Activated naive CD8-positive, alpha-beta T cell (primary cell): Measurements from ENCODE around the gene GRB10.

Source experiments
- H3K27ac Mint-ChIP-seq: one replicate; pipeline ENCODE4 v1.8.0; 2021; ENCODE audit warnings: mixed read lengths
- H3K27me3 Mint-ChIP-seq: one replicate; pipeline ENCODE4 v1.8.0; 2021; ENCODE audit warnings: mixed read lengths
- H3K36me3 Mint-ChIP-seq: one replicate; pipeline ENCODE4 v1.8.0; 2021; ENCODE audit warnings: mixed read lengths
- H3K4me1 Mint-ChIP-seq: one replicate; pipeline ENCODE4 v1.8.0; 2021; ENCODE audit warnings: low read depth, mixed read lengths
- H3K4me3 Mint-ChIP-seq: one replicate; pipeline ENCODE4 v1.8.0; 2021; ENCODE audit warnings: mild to moderate bottlenecking, mixed read lengths
- H3K9me3 Mint-ChIP-seq: one replicate; pipeline ENCODE4 v1.8.0; 2021; ENCODE audit warnings: low read depth, mixed read lengths

Gene GRB10

GRCh38 chr7:50812841-50813475, 30.3 kb upstream of the GRB10 start:
- Mint-ChIP-seq H3K4me1 (no peaks in the 10 kb centered on the region), H3K9me3 (no peaks in the 10 kb centered on the region), H3K36me3 (peaks cover 2% of the 10 kb centered on the region), H3K4me3 (no peak overlapping the region), H3K27ac (no peak overlapping the region), H3K27me3 (peaks cover 2% of the 10 kb centered on the region)

- Mint-ChIP-seq H3K27me3 (peaks cover 2% of the 10 kb centered on the region), H3K27ac (no peak overlapping the region), H3K36me3 (peaks cover 2% of the 10 kb centered on the region), H3K4me3 (no peak overlapping the region), H3K9me3 (no peaks in the 10 kb centered on the region), H3K4me1 (no peaks in the 10 kb centered on the region)
Observed at GRCh38 chr7:50812094-50812493, 29.4 kb upstream of the GRB10 start.

DNA sequence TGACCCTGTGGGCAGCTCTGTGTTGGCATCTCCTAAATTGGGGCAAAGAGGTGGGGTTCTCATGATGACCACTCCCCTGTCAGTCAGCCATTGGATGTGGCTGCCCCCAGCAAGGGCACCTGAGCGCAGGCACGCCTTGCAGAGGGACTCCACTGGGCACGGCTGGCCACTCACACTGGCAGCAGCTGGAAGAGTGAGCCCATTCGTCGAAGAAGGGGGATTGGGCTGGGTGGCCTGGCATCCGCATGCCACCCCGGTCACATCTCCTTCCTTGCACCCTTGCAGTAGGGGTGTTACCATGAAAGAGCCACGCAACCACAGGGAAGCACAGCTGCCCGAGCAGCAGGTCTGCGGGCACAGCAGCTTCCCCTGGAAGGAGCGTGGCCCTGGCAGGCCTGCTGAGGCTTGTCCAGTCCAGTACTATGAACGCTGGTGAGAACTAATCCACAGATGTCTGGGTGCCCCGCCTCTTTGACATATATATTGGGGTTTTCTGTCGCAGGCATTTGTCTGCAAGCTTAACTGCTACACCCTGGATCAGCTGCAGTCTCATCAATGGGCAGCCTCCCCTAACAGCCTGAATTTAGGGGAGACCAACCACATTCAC, 25.7 kb upstream of the GRB10 start:
- no peak overlapping the region for H3K4me3 Mint-ChIP-seq
- H3K27me3 Mint-ChIP-seq, result no peaks in the 10 kb centered on the region
- no peak overlapping the region for H3K27ac Mint-ChIP-seq
- no peaks in the 10 kb centered on the region for H3K36me3 Mint-ChIP-seq
- no peaks in the 10 kb centered on the region for H3K9me3 Mint-ChIP-seq
- peaks cover 4% of the 10 kb centered on the region for H3K4me1 Mint-ChIP-seq

DNA sequence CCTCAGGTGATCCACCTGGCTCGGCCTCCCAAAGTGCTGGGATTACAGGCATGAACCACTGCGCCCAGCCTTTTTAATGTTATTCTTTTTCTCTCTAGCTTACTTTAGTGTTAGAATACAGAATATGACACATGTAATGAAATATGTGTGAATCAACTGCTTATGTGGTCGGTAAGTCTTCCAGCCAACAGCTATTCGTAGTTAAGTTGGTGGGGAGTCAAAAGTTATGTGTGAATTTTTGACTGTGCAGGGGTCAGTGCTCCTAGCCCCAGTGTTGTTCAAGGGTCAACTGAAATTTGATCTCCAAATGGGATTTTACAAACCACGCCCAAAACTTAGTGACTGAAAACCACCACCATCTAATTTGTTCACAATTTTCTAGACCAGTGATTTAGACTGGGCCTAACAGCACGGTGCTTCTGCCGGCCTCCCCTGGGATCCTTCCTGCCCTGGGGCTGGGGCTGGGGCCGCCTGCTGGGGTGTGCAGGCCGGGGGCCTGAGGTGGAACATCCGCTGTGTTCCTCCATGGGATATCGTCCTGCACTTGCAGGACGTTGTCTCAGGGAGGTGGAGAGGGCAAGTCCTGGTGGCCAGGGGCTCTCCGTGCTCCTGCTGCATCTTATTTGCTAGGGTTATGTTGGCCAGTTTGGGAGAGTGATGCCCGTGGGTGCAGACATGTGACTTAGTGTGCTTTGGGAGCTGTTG, 24.5 kb upstream of the GRB10 start:
- Mint-ChIP-seq H3K4me1 (peaks cover 4% of the 10 kb centered on the region), H3K9me3 (no peaks in the 10 kb centered on the region), H3K36me3 (no peaks in the 10 kb centered on the region), H3K4me3 (no peak overlapping the region), H3K27ac (no peak overlapping the region), H3K27me3 (no peaks in the 10 kb centered on the region)

GRCh38 chr7:50806143-50806542, 23.4 kb upstream of the GRB10 start:
- Mint-ChIP-seq H3K36me3 (no peaks in the 10 kb centered on the region), H3K4me1 (peaks cover 4% of the 10 kb centered on the region), H3K27me3 (peaks cover 3% of the 10 kb centered on the region), H3K9me3 (no peaks in the 10 kb centered on the region), H3K27ac (no peak overlapping the region), H3K4me3 (no peak overlapping the region)

GRCh38 chr7:50805447-50806125, 22.9 kb upstream of the GRB10 start:
- no peaks in the 10 kb centered on the region for H3K36me3 Mint-ChIP-seq
- no peaks in the 10 kb centered on the region for H3K9me3 Mint-ChIP-seq
- H3K4me3 Mint-ChIP-seq, result no peak overlapping the region
- no peak overlapping the region for H3K27ac Mint-ChIP-seq
- peaks cover 3% of the 10 kb centered on the region for H3K27me3 Mint-ChIP-seq
- H3K4me1 Mint-ChIP-seq, result peaks cover 4% of the 10 kb centered on the region

DNA sequence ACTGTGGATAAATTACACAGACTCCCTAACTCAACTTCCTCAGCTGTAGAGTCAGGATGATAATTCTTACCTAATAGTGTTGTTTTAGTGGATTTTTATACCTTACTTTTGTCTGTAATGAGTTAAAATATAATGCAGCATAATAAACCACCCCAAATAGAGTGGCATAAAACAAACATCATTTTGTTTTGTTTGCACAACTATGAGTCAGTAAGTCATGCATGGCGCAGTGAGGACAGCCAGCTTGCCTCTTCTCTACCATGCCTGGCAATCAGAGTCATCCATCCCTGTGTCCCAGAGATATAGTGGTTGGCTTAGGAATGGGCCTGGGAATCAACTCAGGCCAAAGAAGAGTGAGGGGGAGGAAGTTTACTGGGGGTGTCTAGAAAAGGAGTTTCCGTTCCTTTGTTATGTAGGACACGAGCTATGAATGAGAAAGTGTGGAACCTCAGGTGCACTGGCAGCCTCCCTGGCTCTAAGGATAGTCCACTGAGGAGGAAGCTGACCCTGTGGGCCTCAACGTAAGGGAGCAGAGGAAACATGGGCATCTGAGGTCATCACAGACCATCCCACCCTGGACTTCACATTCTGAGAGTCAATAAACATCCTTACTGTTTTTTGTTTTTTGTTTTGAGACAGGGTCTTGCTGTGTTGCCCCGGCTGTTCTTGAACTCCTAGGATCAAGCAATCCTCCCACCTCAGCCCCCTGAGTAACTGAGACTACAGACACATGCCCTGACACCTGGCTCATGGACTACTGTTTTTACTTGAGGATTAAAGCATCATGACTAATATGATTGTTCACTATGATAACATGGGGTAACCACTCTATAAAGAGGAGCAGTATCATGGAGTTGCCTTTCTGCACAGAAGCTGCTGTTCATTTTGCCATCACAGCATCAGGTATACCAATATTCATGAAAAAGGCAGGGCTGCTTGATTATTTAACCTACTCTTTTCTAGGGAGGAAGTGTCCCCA, 21.0 kb upstream of the GRB10 start:
- H3K27me3 Mint-ChIP-seq, result peaks cover 10% of the 10 kb centered on the region
- H3K27ac Mint-ChIP-seq, result no peak overlapping the region
- peaks cover 3% of the 10 kb centered on the region for H3K36me3 Mint-ChIP-seq
- H3K4me1 Mint-ChIP-seq, result peaks cover 4% of the 10 kb centered on the region
- no peaks in the 10 kb centered on the region for H3K9me3 Mint-ChIP-seq
- no peak overlapping the region for H3K4me3 Mint-ChIP-seq

DNA sequence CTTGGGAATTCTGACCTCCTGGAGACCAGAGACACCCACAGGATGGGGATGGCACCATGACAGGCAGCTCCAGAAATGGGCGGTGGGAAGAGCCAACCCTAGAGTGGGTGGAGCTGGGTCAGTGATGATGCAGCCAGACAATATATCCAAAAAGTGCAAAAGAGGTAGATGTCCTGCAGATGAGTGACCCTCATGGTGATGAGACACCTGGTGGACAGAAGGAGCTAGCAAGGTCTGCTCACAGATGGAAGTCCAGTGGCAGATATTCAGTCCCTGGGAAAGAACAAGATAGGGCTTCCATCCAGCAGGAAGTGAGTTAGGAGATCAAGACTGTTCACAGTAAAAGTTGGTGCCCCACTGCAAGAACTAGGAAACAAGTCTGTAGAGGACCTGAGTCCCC, 19.2 kb upstream of the GRB10 start:
- peaks cover 3% of the 10 kb centered on the region for H3K36me3 Mint-ChIP-seq
- H3K4me1 Mint-ChIP-seq, result peaks cover 4% of the 10 kb centered on the region
- no peak overlapping the region for H3K4me3 Mint-ChIP-seq
- peaks cover 4% of the 10 kb centered on the region for H3K9me3 Mint-ChIP-seq
- H3K27me3 Mint-ChIP-seq, result peaks cover 10% of the 10 kb centered on the region
- H3K27ac Mint-ChIP-seq, result no peak overlapping the region

- peaks cover 4% of the 10 kb centered on the region for H3K9me3 Mint-ChIP-seq
- peaks cover 16% of the 10 kb centered on the region for H3K27me3 Mint-ChIP-seq
- H3K4me1 Mint-ChIP-seq, result no peaks in the 10 kb centered on the region
- H3K27ac Mint-ChIP-seq, result no peak overlapping the region
- peaks cover 3% of the 10 kb centered on the region for H3K36me3 Mint-ChIP-seq
- no peak overlapping the region for H3K4me3 Mint-ChIP-seq
Observed at GRCh38 chr7:50799873-50800272, 17.2 kb upstream of the GRB10 start.

DNA sequence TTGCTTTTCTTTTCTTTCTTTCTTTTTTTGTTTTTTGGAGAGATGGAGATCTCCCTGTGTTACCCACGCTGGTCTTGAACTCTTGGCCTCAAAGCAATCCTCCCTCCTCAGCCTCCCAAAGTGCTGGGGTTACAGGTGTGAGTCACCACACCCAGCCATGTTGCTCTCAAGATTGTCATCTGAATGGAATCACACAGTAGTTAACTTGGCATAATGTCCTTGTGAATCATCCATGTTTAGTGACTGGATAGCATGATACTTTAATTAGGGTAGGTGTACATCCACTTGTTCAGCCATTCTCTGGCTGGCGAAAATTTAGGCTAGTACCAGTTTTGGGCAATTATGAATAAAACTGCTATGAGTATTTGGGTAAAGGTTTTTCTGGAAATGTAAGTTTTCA, 15.4 kb upstream of the GRB10 start:
- Mint-ChIP-seq H3K27ac (no peak overlapping the region), H3K9me3 (peaks cover 4% of the 10 kb centered on the region), H3K36me3 (peaks cover 3% of the 10 kb centered on the region), H3K4me1 (peaks cover 4% of the 10 kb centered on the region), H3K27me3 (peaks cover 24% of the 10 kb centered on the region), H3K4me3 (no peak overlapping the region)

- peaks cover 3% of the 10 kb centered on the region for H3K36me3 Mint-ChIP-seq
- peaks cover 8% of the 10 kb centered on the region for H3K4me1 Mint-ChIP-seq
- H3K9me3 Mint-ChIP-seq, result peaks cover 4% of the 10 kb centered on the region
- no peak overlapping the region for H3K4me3 Mint-ChIP-seq
- peaks cover 33% of the 10 kb centered on the region for H3K27me3 Mint-ChIP-seq
- H3K27ac Mint-ChIP-seq, result no peak overlapping the region
Observed at GRCh38 chr7:50795831-50796230, 13.1 kb upstream of the GRB10 start.

GRCh38 chr7:50795253-50795652, 12.6 kb upstream of the GRB10 start:
- Mint-ChIP-seq H3K27ac (no peak overlapping the region), H3K27me3 (peaks cover 37% of the 10 kb centered on the region), H3K4me3 (no peak overlapping the region), H3K36me3 (peaks cover 3% of the 10 kb centered on the region), H3K4me1 (peaks cover 8% of the 10 kb centered on the region), H3K9me3 (peaks cover 4% of the 10 kb centered on the region)

GRCh38 chr7:50793947-50794570, 11.4 kb upstream of the GRB10 start:
- Mint-ChIP-seq H3K4me3 (peak overlapping the region; percentile 79), H3K27me3 (peaks cover 33% of the 10 kb centered on the region), H3K27ac (no peak overlapping the region)

More at GRCh38 chr7:50793947-50794570, 11.4 kb upstream of the GRB10 start:
- peaks cover 4% of the 10 kb centered on the region for H3K9me3 Mint-ChIP-seq
- no peaks in the 10 kb centered on the region for H3K36me3 Mint-ChIP-seq
- peaks cover 8% of the 10 kb centered on the region for H3K4me1 Mint-ChIP-seq
